Body of pancreas (tissue), 4 donors: ENCODE data around the gene AGBL2. TPM values are rescaled to one million over a fixed set of nuclear protein-coding genes. Genes with fewer than 3 reads are reported as not detected.
"Not testable (repeated sequence)": the region's sequence is repeated elsewhere in the genome, so short reads cannot be mapped to it uniquely, and the experiment has no call there.

Source experiments
- ATAC-seq: fragments of 150-250 bp; one replicate; pipeline ENCODE4 v1.9.1; 2016
- DNase-seq, 4 donors: peaks; one replicate each; pipeline ENCODE4 v3.0.0-alpha.2; 2019
- H3K27ac ChIP-seq, 4 donors: fragments of 200-600 bp; sonication (generic); 1 replicate in 3 of 4; 2 replicates in 1 of 4; pipeline versions ENCODE4 v1.5.1 to v1.6.1; 2016 to 2019; ENCODE audit warnings: mild to moderate bottlenecking in 1 of 4, mixed read lengths in 1 of 4, moderate library complexity in 1 of 4
- H3K27me3 ChIP-seq, 2 donors: fragments of 200-600 bp; sonication (generic); one replicate each; pipeline ENCODE4 v1.6.0; 2016; ENCODE audit warnings: mild to moderate bottlenecking in 1 of 2
- H3K36me3 ChIP-seq, 2 donors: fragments of 200-600 bp; sonication (generic); replicated peaks in 1 of 2; 2 replicates each; pipeline ENCODE4 v1.5.1; 2016; ENCODE audit warnings: low read depth in 2 of 2; ENCODE audit not compliant: insufficient read depth in 1 of 2
- H3K4me1 ChIP-seq: fragments of 200-600 bp; sonication (generic); one replicate; pipeline ENCODE4 v1.6.0; 2016
- H3K4me3 ChIP-seq, 2 donors: fragments of 200-600 bp; sonication (generic); 1 replicate in 1 of 2; 2 replicates in 1 of 2; pipeline ENCODE4 v1.5.1; 2016 to 2019
- H3K9me3 ChIP-seq, 3 donors: fragments of 200-600 bp; sonication (generic); 1 replicate in 2 of 3; 2 replicates in 1 of 3; pipeline ENCODE4 v1.5.1; 2016
- POLR2A ChIP-seq, 3 donors: fragments of 450-650 bp; IDR thresholded peaks; one replicate each; pipeline ENCODE4 v1.6.1; 2016; ENCODE audit warnings: antibody characterized with exemption in 3 of 3, mild to moderate bottlenecking in 2 of 3
- WGBS, 2 donors: methylation state at CpG; one replicate each; pipeline ENCODE4 v1.1.5; 2017; 5-methylcytosine and 5-hydroxymethylcytosine counted together
- intact Hi-C: fragments of 100-400 bp; cut with DNase I; formaldehyde crosslinking; loops from one replicate; pipeline ENCODE4 v1.15.1; 2023
- total RNA-seq, 2 donors: library from RNA; depleted of rRNA; stranded (reverse); fragments of >200 nt; gene quantifications; one replicate each; pipeline ENCODE4 v1.1.0, GENCODE V29; 2016
- TF ChIP-seq, protein P1 (sequence below), 7 experiments: fragments of 450-650 bp in 4 of 7; fragments of 200-600 bp in 3 of 7; sonication (generic) in 3 of 7; IDR thresholded peaks; one replicate each; pipeline ENCODE4 v1.5.1; 2016 to 2019; ENCODE audit warnings: antibody characterized with exemption in 7 of 7

Gene AGBL2
- total RNA-seq, 2 donors from 2014 or later, result 2.9 to 5.3 TPM

DNA sequence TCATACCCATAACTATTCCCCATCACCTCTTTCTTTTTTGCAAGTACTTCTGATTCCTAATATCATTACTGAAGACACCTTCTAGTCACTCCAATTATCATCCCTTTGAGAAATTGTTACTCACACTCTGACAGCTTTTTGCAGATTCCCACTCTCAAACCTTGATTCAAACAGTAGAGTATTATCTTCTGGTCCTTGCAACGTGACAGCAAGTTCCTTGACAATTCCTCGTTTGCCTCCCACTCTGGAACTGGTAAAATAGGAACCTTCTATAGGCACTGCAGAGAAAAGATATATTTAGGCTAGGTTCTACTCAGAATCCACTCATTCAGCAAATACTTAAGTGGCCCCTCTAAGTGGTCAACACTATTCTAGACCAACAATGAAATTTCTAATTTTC, 23.2 kb downstream of the AGBL2 start:
- TF ChIP-seq, protein P1, sequence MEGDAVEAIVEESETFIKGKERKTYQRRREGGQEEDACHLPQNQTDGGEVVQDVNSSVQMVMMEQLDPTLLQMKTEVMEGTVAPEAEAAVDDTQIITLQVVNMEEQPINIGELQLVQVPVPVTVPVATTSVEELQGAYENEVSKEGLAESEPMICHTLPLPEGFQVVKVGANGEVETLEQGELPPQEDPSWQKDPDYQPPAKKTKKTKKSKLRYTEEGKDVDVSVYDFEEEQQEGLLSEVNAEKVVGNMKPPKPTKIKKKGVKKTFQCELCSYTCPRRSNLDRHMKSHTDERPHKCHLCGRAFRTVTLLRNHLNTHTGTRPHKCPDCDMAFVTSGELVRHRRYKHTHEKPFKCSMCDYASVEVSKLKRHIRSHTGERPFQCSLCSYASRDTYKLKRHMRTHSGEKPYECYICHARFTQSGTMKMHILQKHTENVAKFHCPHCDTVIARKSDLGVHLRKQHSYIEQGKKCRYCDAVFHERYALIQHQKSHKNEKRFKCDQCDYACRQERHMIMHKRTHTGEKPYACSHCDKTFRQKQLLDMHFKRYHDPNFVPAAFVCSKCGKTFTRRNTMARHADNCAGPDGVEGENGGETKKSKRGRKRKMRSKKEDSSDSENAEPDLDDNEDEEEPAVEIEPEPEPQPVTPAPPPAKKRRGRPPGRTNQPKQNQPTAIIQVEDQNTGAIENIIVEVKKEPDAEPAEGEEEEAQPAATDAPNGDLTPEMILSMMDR (IDR thresholded peaks at IDR 0.05), result no peak
- TF ChIP-seq POLR2A (IDR thresholded peaks at IDR 0.05), result no peak
- Histone ChIP-seq H3K27ac (no peak overlapping the region), H3K4me3 (no peak overlapping the region), H3K27me3 (no peaks in the 10 kb centered on the region), H3K36me3 (no peaks in the 10 kb centered on the region), H3K4me1 (no peaks in the 10 kb centered on the region), H3K9me3 (no peaks in the 10 kb centered on the region)
- DNase-seq (no peak), ATAC-seq (no peak)
- intact Hi-C loops, result no loop called here
- 67 to 70% methylated on average over 2 of the region's 2 CpGs for WGBS, 2 donors

- TF ChIP-seq, protein P1 (IDR thresholded peaks at IDR 0.05), result no peak
- TF ChIP-seq POLR2A (IDR thresholded peaks at IDR 0.05), result no peak
- ATAC-seq, result no peak
- Histone ChIP-seq H3K27me3 (no peaks in the 10 kb centered on the region), H3K4me3 (no peak overlapping the region), H3K27ac (no peak overlapping the region), H3K9me3 (no peaks in the 10 kb centered on the region), H3K4me1 (no peaks in the 10 kb centered on the region), H3K36me3 (no peaks in the 10 kb centered on the region)
- no peak for DNase-seq
- WGBS, 2 donors, result 87 to 88% methylated on average over 5 of the region's 5 CpGs
- intact Hi-C loops, result no loop called here
Measured at GRCh38 chr11:47689480-47689879, 25.7 kb downstream of the AGBL2 start.

DNA sequence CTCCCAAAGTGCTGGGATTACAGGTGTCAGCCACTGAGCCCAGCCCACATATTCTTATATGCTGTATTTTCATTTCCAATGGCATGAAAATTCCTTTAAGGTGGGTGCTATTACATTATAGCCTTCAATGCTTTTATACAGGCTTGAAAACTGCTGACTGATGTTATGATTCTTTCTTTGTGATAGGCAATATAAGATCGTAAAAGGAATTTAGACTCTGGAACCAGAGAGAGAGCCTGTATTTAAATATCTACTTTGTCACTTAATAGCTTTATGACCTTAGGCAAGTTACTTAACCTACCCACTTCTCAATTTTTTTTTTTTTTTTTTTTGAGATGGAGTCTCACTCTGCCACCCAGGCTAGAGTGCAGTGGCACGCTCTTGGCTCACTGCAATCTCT, 26.2 kb downstream of the AGBL2 start:
- intact Hi-C loops, result no loop called here

GRCh38 chr11:47688111-47688510, 27.1 kb downstream of the AGBL2 start:
- Histone ChIP-seq H3K9me3 (no peaks in the 10 kb centered on the region), H3K36me3 (no peaks in the 10 kb centered on the region), H3K27me3 (no peaks in the 10 kb centered on the region), H3K4me3 (no peak overlapping the region), H3K27ac (no peak overlapping the region), H3K4me1 (no peaks in the 10 kb centered on the region)
- no peak for ATAC-seq
- DNase-seq, result no peak
- TF ChIP-seq, protein P1 (IDR thresholded peaks at IDR 0.05), result no peak
- TF ChIP-seq POLR2A (IDR thresholded peaks at IDR 0.05), result no peak
- whole genome bisulfite sequencing, 2 donors, result 87 to 98% methylated on average over 3 to 4 of the region's 4 CpGs
- intact Hi-C loops, result no loop called here

More for the DNA sequence above, 26.2 kb downstream of the AGBL2 start:
- H3K4me1 ChIP-seq, result no peaks in the 10 kb centered on the region
- TF ChIP-seq POLR2A (IDR thresholded peaks at IDR 0.05), result no peak
- TF ChIP-seq, protein P1 (IDR thresholded peaks at IDR 0.05), result no peak
- WGBS, 2 donors, result 93% methylated on average over 2 of the region's 2 CpGs
- H3K27ac ChIP-seq, result no peak overlapping the region
- H3K27me3 ChIP-seq, result no peaks in the 10 kb centered on the region
- H3K9me3 ChIP-seq, result no peaks in the 10 kb centered on the region
- H3K36me3 ChIP-seq, result no peaks in the 10 kb centered on the region
- H3K4me3 ChIP-seq, result no peak overlapping the region
- ATAC-seq, result no peak
- DNase-seq, result no peak

DNA sequence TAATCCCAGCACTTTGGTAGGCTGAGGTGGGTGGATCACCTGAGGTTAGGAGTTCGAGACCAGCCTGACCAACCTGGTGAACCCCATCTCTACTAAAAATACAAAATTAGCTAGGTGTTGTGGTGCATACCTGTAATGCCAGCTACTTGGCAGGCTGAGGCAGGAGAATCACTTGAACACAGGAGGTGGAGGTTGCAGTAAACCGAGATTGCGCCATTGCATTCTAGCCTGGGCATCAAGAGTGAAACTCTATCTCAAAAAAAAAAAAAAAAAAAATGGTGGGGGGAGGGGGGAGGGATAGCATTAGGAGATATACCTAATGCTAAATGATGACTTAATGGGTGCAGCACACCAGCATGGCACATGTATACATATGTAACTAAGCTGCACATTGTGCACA, 28.5 kb downstream of the AGBL2 start:
- H3K27ac ChIP-seq, H3K4me3 ChIP-seq, H3K27me3 ChIP-seq, H3K4me1 ChIP-seq, H3K9me3 ChIP-seq, DNase-seq, intact Hi-C loops, ATAC-seq, H3K36me3 ChIP-seq: not testable (repeated sequence)
- WGBS, 2 donors, result 96 to 97% methylated on average over 3 of the region's 3 CpGs
